GM12801 (cell line): Measurements from ENCODE around the gene ALG6.

Source experiments
- CTCF ChIP-seq: IDR thresholded peaks from one replicate; pipeline ENCODE4 v1.5.1; 2011; ENCODE audit warnings: control low read depth; ENCODE audit not compliant: insufficient read length; ENCODE audit errors: extremely low read depth

Gene ALG6

GRCh38 chr1:63321785-63322113, 45.7 kb upstream of the ALG6 start:
- TF ChIP-seq CTCF: no peak

- no peak for TF ChIP-seq CTCF
Measured at GRCh38 chr1:63322114-63322943, 45.1 kb upstream of the ALG6 start, which contains the start of gene FOXD3. TSS of gene FOXD3 (plus strand) at chr1:63322567. CDS start at chr1:63323059, 492 bp downstream.

- no peak for TF ChIP-seq CTCF
Measured at GRCh38 chr1:63322944-63323864, 44.2 kb upstream of the ALG6 start.

GRCh38 chr1:63323865-63324778, 43.3 kb upstream of the ALG6 start:
- no peak for TF ChIP-seq CTCF

- no peak for TF ChIP-seq CTCF
Measured at GRCh38 chr1:63324779-63325119, 42.7 kb upstream of the ALG6 start.

- no peak for TF ChIP-seq CTCF
Measured at GRCh38 chr1:63325279-63325985, 42.0 kb upstream of the ALG6 start.
